ENCODE measurements around the gene ELMO1.

ELMO1 gene

GRCh38 chr7:37405603-37406122 lies 43.0 kb downstream of the ELMO1 start:
- DNase-seq: no peak

GRCh38 chr7:37405128-37405527 lies 43.5 kb downstream of the ELMO1 start:
- no peak for DNase-seq

GRCh38 chr7:37399876-37400421 lies 48.7 kb downstream of the ELMO1 start:
- no peak for DNase-seq

- DNase-seq: no peak
Measured at GRCh38 chr7:37398403-37398802, 50.3 kb downstream of the ELMO1 start.

GRCh38 chr7:37395618-37396259 lies 52.9 kb downstream of the ELMO1 start:
- DNase-seq: no peak

GRCh38 chr7:37394158-37394557 lies 54.5 kb downstream of the ELMO1 start:
- no peak for DNase-seq

- no peak for DNase-seq
Measured at GRCh38 chr7:37393476-37393875, 55.2 kb downstream of the ELMO1 start.

GRCh38 chr7:37392673-37393017 lies 56.0 kb downstream of the ELMO1 start:
- DNase-seq: no peak

- no peak for DNase-seq
Measured at GRCh38 chr7:37391791-37392672, 56.6 kb downstream of the ELMO1 start.

GRCh38 chr7:37390114-37390513 lies 58.5 kb downstream of the ELMO1 start:
- no peak for DNase-seq

- no peak for DNase-seq
Measured at GRCh38 chr7:37388811-37389210, 59.9 kb downstream of the ELMO1 start.

GRCh38 chr7:37385787-37386186 lies 62.9 kb downstream of the ELMO1 start:
- no peak for DNase-seq

GRCh38 chr7:37382546-37383088 lies 66.0 kb downstream of the ELMO1 start:
- no peak for DNase-seq

GRCh38 chr7:37380831-37381230 lies 67.8 kb downstream of the ELMO1 start:
- no peak for DNase-seq

GRCh38 chr7:37379546-37380277 lies 69.0 kb downstream of the ELMO1 start:
- DNase-seq: no peak

GRCh38 chr7:37377231-37377630 lies 71.4 kb downstream of the ELMO1 start:
- no peak for DNase-seq

- peak; percentile 24 for DNase-seq
Measured at GRCh38 chr7:37376386-37376785, 72.3 kb downstream of the ELMO1 start.

- no peak for DNase-seq
Measured at GRCh38 chr7:37372750-37373149, 75.9 kb downstream of the ELMO1 start.

- DNase-seq: no peak
Measured at GRCh38 chr7:37371755-37372154, 76.9 kb downstream of the ELMO1 start.

- no peak for DNase-seq
Measured at GRCh38 chr7:37369906-37370305, 78.8 kb downstream of the ELMO1 start.

GRCh38 chr7:37368540-37368939 lies 80.1 kb downstream of the ELMO1 start:
- no peak for DNase-seq

GRCh38 chr7:37367010-37367409 lies 81.7 kb downstream of the ELMO1 start:
- DNase-seq: no peak

- no peak for DNase-seq
Measured at GRCh38 chr7:37366445-37366844, 82.2 kb downstream of the ELMO1 start.
